SK-N-MC (cell line): Measurements from ENCODE around the gene CDC6.

Source experiments
- EZH2 ChIP-seq: fragments of 200-600 bp; sonication (generic); IDR thresholded peaks from one replicate; pipeline ENCODE4 v1.6.1; 2017; ENCODE audit warnings: antibody characterized with exemption
- FOXP2 ChIP-seq: optimal IDR thresholded peaks from 2 replicates; pipeline ENCODE3; 2011; ENCODE audit warnings: mild to moderate bottlenecking, moderate library complexity; ENCODE audit not compliant: insufficient read depth; ENCODE audit errors: extremely low read length, control extremely low read depth
- POLR2AphosphoS5 ChIP-seq: IDR thresholded peaks from 2 replicates; pipeline ENCODE4 v1.6.1; 2012; ENCODE audit warnings: mild to moderate bottlenecking, low read depth, low read length, borderline replicate concordance

DNA sequence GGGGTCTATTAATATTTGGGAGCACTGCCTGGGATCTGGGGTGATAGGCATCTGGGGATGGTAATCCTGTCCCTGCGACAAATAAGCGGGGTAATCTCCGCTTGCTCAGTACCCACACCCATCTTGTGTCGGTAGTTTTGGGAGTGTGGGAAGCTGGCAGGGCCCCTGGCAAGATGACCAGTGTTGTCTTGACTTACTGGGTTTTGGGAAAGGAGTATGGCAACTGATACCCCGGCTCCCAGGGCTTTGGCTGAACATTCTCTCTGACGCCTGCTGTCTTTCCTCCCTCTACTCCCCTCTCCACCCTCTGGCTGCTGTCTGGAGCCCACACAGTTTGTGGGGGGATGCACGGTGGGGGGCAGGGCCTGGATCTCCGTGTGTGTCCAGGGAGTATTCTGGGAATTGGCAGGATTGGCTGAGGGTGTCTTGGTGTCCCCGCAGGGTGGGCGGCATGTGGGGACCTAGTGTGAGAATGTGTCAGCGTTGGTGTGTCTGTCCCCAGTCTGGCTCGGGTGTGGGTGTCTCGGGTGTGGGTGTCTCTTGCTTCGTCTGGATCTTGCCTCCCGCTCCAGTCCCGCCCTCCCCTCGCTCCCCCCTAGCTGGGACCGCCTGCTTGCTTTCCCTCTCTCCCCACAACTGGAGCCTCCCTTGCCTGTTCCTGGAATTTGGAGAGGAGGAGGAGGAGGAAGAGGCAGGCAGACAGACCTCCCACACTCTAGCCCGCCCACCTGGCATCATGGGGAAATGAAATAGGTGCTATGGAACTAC lies 33.3 kb downstream of the CDC6 start:
- TF ChIP-seq EZH2: no peak
- no peak for TF ChIP-seq POLR2AphosphoS5
- TF ChIP-seq FOXP2: no peak
